Neuronal stem cell (in vitro differentiated cells): ENCODE data around the gene CALML3.

Experiments used
- DNase-seq: peaks from one replicate; pipeline ENCODE4 v3.0.0-alpha.2; 2013; ENCODE audit warnings: low spot score
- H2AFZ ChIP-seq: one replicate; pipeline ENCODE4 v1.6.1; 2013; ENCODE audit warnings: mild to moderate bottlenecking, low read length, inconsistent platforms
- H2AK5ac ChIP-seq: 2 replicates; pipeline ENCODE4 v1.6.1; 2013; ENCODE audit warnings: low read depth, mild to moderate bottlenecking, inconsistent platforms, low read length, moderate library complexity, mixed read lengths
- H2BK120ac ChIP-seq: 2 replicates; pipeline ENCODE4 v1.6.1; 2013; ENCODE audit warnings: low read depth, mild to moderate bottlenecking, inconsistent platforms, low read length, moderate library complexity, mixed read lengths
- H2BK12ac ChIP-seq: one replicate; pipeline ENCODE4 v1.6.1; 2013; ENCODE audit warnings: low read length, inconsistent platforms
- H2BK15ac ChIP-seq: 2 replicates; pipeline ENCODE4 v1.6.1; 2013; ENCODE audit warnings: mild to moderate bottlenecking, low read length, inconsistent platforms, mixed read lengths
- H2BK5ac ChIP-seq: one replicate; pipeline ENCODE4 v1.6.1; 2013; ENCODE audit warnings: inconsistent platforms, mild to moderate bottlenecking, low read length, moderate library complexity
- H3K14ac ChIP-seq: one replicate; pipeline ENCODE4 v1.6.1; 2013; ENCODE audit warnings: low read length, inconsistent platforms
- H3K18ac ChIP-seq: 2 replicates; pipeline ENCODE4 v1.6.1; 2013; ENCODE audit warnings: low read length, inconsistent platforms
- H3K23ac ChIP-seq: 2 replicates; pipeline ENCODE4 v1.6.1; 2013; ENCODE audit warnings: low read depth, mild to moderate bottlenecking, mixed read lengths, low read length, inconsistent platforms; ENCODE audit not compliant: poor library complexity
- H3K27ac ChIP-seq: replicated peaks from 3 replicates; pipeline ENCODE4 v1.5.1; 2013; ENCODE audit warnings: low read length, inconsistent platforms
- H3K27me3 ChIP-seq, 3 experiments: 2 replicates each; pipeline ENCODE4 v1.6.1; 2013; ENCODE audit warnings: low read length in 3 of 3, mild to moderate bottlenecking in 2 of 3, inconsistent platforms in 1 of 3, low read depth in 1 of 3, mixed read lengths in 1 of 3, moderate library complexity in 1 of 3; ENCODE audit not compliant: control insufficient read depth in 3 of 3, insufficient read depth in 3 of 3
- H3K36me3 ChIP-seq, 2 donors: replicated peaks in 1 of 2; 2 replicates each; pipeline ENCODE4 v1.6.1; 2013; ENCODE audit warnings: low read length in 2 of 2; ENCODE audit not compliant: control insufficient read depth in 2 of 2, insufficient read depth in 2 of 2
- H3K4ac ChIP-seq: 2 replicates; pipeline ENCODE4 v1.6.1; 2013; ENCODE audit warnings: inconsistent platforms, mild to moderate bottlenecking, low read length, moderate library complexity
- H3K4me1 ChIP-seq, 2 donors: 1 replicate in 1 of 2; 2 replicates in 1 of 2; pipeline ENCODE4 v1.6.1; 2013; ENCODE audit warnings: low read length in 2 of 2, low read depth in 1 of 2; ENCODE audit not compliant: control insufficient read depth in 2 of 2, insufficient read depth in 1 of 2
- H3K4me2 ChIP-seq: one replicate; pipeline ENCODE4 v1.6.1; 2013; ENCODE audit warnings: mild to moderate bottlenecking, low read length, inconsistent platforms; ENCODE audit not compliant: insufficient read depth, poor library complexity, severe bottlenecking
- H3K4me3 ChIP-seq, 2 donors: 2 replicates each; pipeline ENCODE4 v1.5.1; 2013; ENCODE audit warnings: low read length in 2 of 2, mild to moderate bottlenecking in 2 of 2, inconsistent platforms in 1 of 2, moderate library complexity in 1 of 2
- H3K79me1 ChIP-seq: one replicate; pipeline ENCODE4 v1.6.1; 2013; ENCODE audit warnings: low read depth, mild to moderate bottlenecking, inconsistent platforms, low read length, moderate library complexity
- H3K9ac ChIP-seq: one replicate; pipeline ENCODE4 v1.6.1; 2013; ENCODE audit warnings: mild to moderate bottlenecking, low read depth, low read length, inconsistent platforms; ENCODE audit not compliant: poor library complexity
- H3K9me3 ChIP-seq, 2 donors: replicated peaks in 1 of 2; 2 replicates each; pipeline versions ENCODE3 to v1.6.1; 2013; ENCODE audit warnings: low read length in 2 of 2, mild to moderate bottlenecking in 2 of 2, inconsistent platforms in 1 of 2, low read depth in 1 of 2, mixed read lengths in 1 of 2, moderate library complexity in 1 of 2; ENCODE audit not compliant: control insufficient read depth in 2 of 2, insufficient read depth in 1 of 2
- H4K8ac ChIP-seq: one replicate; pipeline ENCODE4 v1.6.1; 2013; ENCODE audit warnings: low read depth, mild to moderate bottlenecking, inconsistent platforms, low read length, moderate library complexity
- H4K91ac ChIP-seq: one replicate; pipeline ENCODE4 v1.6.1; 2013; ENCODE audit warnings: low read length, low read depth, mild to moderate bottlenecking, inconsistent platforms; ENCODE audit not compliant: poor library complexity
- WGBS, 2 donors: extraction: QIAGEN DNeasy Blood & Tissue Kit; methylation state at CpG; one replicate each; pipeline ENCODE4 v1.1.7; 2013; ENCODE audit warnings: missing lambda C conversion rate in 2 of 2, mixed read lengths in 1 of 2; ENCODE audit not compliant: insufficient read length in 2 of 2, insufficient replicate concordance in 1 of 2; ENCODE audit errors: extremely low coverage in 2 of 2; 5-methylcytosine and 5-hydroxymethylcytosine counted together

The CALML3 gene

GRCh38 chr10:5492322-5492855 is 32.4 kb upstream of the CALML3 start:
- Histone ChIP-seq H3K36me3 (no peaks in the 10 kb centered on the region), H3K18ac (no peak overlapping the region), H2BK5ac (no peak overlapping the region), H2AFZ (no peak overlapping the region), H3K4ac (no peak overlapping the region), H3K79me1 (no peaks in the 10 kb centered on the region), H4K91ac (no peak overlapping the region), H3K27me3 (peaks cover 0 to 31% (median 0%) of the 10 kb centered on the region in 3 experiments), H3K4me2 (no peak overlapping the region), H2BK15ac (no peak overlapping the region), H3K27ac (no peak overlapping the region), H4K8ac (no peak overlapping the region), H3K4me3 (no peak overlapping the region), H3K9me3 (peaks cover 0 to 9% of the 10 kb centered on the region in 2 donors), H3K4me1 (no peaks in the 10 kb centered on the region), H2BK120ac (no peak overlapping the region), H3K23ac (no peak overlapping the region), H2AK5ac (no peak overlapping the region), H3K9ac (no peak overlapping the region), H3K14ac (no peak overlapping the region), H2BK12ac (no peak overlapping the region)
- no CpG with 5 or more reads among the region's 4 CpGs for WGBS, 2 donors
- DNase-seq: no peak

GRCh38 chr10:5492929-5493576 is 31.7 kb upstream of the CALML3 start:
- Histone ChIP-seq H2BK15ac (no peak overlapping the region), H3K36me3 (no peaks in the 10 kb centered on the region), H2BK120ac (no peak overlapping the region), H2AK5ac (no peak overlapping the region), H4K8ac (no peak overlapping the region), H2BK5ac (no peak overlapping the region), H3K4ac (no peak overlapping the region), H3K4me2 (no peak overlapping the region), H3K27me3 (peaks cover 0 to 27% (median 0%) of the 10 kb centered on the region in 3 experiments), H3K18ac (peak overlapping the region; percentile 19), H3K79me1 (no peaks in the 10 kb centered on the region), H3K9me3 (peaks cover 0 to 9% of the 10 kb centered on the region in 2 donors), H3K4me1 (no peaks in the 10 kb centered on the region), H4K91ac (no peak overlapping the region), H3K9ac (no peak overlapping the region), H2BK12ac (no peak overlapping the region), H3K4me3 (peak overlapping the region in 1 of 2 donors; percentile 36), H2AFZ (no peak overlapping the region), H3K14ac (no peak overlapping the region), H3K27ac (no peak overlapping the region), H3K23ac (no peak overlapping the region)
- no peak for DNase-seq
- WGBS, 2 donors: no CpG with 5 or more reads among the region's 13 CpGs

- Histone ChIP-seq H4K8ac (no peak overlapping the region), H3K18ac (peak overlapping the region; percentile 35), H2AK5ac (no peak overlapping the region), H3K27me3 (peaks cover 0 to 27% (median 0%) of the 10 kb centered on the region in 3 experiments), H3K9me3 (peaks cover 0 to 9% of the 10 kb centered on the region in 2 donors), H2BK12ac (no peak overlapping the region), H3K4me1 (no peaks in the 10 kb centered on the region), H3K4ac (no peak overlapping the region), H3K27ac (no peak overlapping the region), H2BK15ac (no peak overlapping the region), H2BK120ac (no peak overlapping the region), H3K4me2 (no peak overlapping the region), H4K91ac (no peak overlapping the region), H3K4me3 (no peak overlapping the region), H3K36me3 (no peaks in the 10 kb centered on the region), H3K9ac (no peak overlapping the region), H3K23ac (no peak overlapping the region), H2BK5ac (no peak overlapping the region), H2AFZ (no peak overlapping the region), H3K14ac (no peak overlapping the region), H3K79me1 (no peaks in the 10 kb centered on the region)
- WGBS, 2 donors: no CpG with 5 or more reads among the region's 3 CpGs
- DNase-seq: no peak
Measured at GRCh38 chr10:5493691-5494090, 31.1 kb upstream of the CALML3 start.

- no CpG with 5 or more reads among the region's 8 CpGs for WGBS, 2 donors
Measured at GRCh38 chr10:5494611-5495010, 30.1 kb upstream of the CALML3 start.

More at GRCh38 chr10:5494611-5495010, 30.1 kb upstream of the CALML3 start:
- H3K4me3 ChIP-seq: no peak overlapping the region
- H3K9ac ChIP-seq: no peak overlapping the region
- DNase-seq: no peak
- H2BK15ac ChIP-seq: no peak overlapping the region
- H2AFZ ChIP-seq: no peak overlapping the region
- H2BK5ac ChIP-seq: no peak overlapping the region
- no peak overlapping the region for H3K18ac ChIP-seq
- peaks cover 0 to 24% (median 0%) of the 10 kb centered on the region in 3 experiments for H3K27me3 ChIP-seq
- H2BK12ac ChIP-seq: no peak overlapping the region
- H2BK120ac ChIP-seq: no peak overlapping the region
- H3K79me1 ChIP-seq: no peaks in the 10 kb centered on the region
- no peak overlapping the region for H2AK5ac ChIP-seq
- H4K91ac ChIP-seq: no peak overlapping the region
- no peak overlapping the region for H3K23ac ChIP-seq
- no peak overlapping the region for H3K4ac ChIP-seq
- no peak overlapping the region for H3K27ac ChIP-seq
- H4K8ac ChIP-seq: no peak overlapping the region
- peaks cover 0 to 9% of the 10 kb centered on the region in 2 donors for H3K9me3 ChIP-seq
- no peak overlapping the region for H3K4me2 ChIP-seq
- no peak overlapping the region for H3K14ac ChIP-seq
- no peaks in the 10 kb centered on the region for H3K4me1 ChIP-seq
- no peaks in the 10 kb centered on the region for H3K36me3 ChIP-seq
